HG03025 (cell line): Measurements from ENCODE around the gene NRXN3.

Source experiments
- ATAC-seq: cut with Tn5 transposase; IDR thresholded peaks from one replicate; pipeline ENCODE4 v1.9.1; 2021; ENCODE audit warnings: mild to moderate bottlenecking, moderate library complexity; ENCODE audit not compliant: unreplicated experiment, low FRiP score

NRXN3 gene

DNA sequence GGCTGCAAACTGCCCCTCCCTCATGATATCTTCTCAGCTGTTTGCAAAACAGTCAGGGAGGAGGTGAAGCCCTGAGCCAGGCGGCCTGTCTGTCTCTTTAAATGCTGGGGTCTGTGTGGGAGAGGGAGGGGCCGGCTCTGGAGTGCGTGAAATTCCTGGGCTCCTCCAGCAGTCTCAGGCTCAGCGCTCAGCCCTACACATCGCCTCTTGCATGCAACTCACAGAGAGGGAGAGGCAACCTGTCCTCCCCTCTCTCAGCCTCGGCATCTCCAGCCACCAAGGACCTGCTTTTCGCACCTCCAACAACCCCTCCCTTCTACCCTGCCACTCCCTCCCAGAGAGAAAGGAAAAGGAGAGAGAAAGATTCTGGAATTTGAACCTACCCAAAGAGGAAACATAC is at the start of gene NRXN3:
NRXN3 (plus strand) TSS at position 171 of the 400 bp plus-strand sequence. CDS start 72,721 bp downstream, outside the sequence.
- ATAC-seq, result no peak

DNA sequence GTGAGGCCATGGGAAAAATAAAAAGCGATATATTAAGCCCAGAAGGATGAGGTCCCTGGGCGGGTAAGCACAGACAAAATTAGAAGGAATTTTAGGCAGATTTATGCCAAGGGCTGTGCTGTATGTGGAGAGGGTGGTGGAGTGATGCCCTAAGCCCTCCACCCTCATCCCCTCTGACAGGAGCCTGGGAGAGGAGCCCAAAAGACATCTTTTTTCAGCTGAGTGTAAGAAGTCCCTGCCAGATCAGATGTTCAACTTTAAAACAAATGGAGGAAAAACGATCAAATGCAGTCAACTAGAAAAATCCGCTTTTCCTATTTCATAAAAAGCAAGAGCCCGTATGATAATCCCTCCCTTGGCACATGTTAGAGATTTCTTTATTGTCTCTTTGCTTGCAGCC is 47.7 kb upstream of the NRXN3 start:
- ATAC-seq, result no peak

DNA sequence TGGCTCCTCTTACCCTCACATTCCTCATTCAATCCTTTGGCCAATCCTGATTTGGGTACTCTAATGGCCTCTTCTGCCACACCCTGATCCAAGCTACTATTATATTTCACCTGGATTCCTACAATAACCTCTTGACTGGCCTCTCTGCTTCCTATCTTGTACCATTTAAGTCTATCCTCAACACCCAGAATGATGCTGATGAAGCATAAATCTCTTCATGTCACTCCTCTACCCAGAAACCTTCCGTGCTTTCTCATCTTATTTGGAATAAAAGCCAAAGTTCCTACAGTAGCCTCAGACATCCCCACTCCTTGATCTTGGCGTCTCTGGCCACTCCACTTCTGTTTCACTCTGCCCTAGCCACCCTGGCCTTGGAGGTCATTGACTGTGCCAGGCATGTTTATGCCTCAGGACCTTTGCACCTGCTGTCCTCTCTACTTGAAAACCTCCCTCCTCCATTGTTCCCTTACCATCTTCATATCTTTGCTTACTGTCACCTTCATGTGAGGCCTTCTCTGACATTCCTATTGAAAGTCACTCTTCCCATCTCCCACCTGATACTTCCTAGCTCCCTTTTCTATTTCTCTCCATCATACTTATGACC is 46.4 kb upstream of the NRXN3 start:
- no peak for ATAC-seq

DNA sequence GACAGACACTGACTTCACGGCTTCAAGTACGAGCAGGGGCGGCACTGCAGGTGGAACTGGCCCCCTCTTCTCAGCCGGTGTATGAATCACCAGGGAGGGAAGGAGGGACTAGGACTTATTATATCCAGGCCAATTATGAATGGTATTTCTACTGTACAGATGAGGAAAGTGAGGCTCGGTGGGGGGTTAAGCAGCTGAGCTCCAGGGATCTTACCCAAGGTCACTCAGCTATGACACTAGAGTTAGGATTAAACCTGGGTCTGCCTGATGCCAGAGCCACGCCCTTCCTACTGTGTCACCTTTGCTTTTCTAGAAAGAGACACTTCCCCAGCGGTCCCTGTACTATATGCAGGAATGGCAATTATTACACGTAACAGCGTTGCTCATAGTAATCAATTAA is 42.2 kb upstream of the NRXN3 start:
- ATAC-seq, result no peak

DNA sequence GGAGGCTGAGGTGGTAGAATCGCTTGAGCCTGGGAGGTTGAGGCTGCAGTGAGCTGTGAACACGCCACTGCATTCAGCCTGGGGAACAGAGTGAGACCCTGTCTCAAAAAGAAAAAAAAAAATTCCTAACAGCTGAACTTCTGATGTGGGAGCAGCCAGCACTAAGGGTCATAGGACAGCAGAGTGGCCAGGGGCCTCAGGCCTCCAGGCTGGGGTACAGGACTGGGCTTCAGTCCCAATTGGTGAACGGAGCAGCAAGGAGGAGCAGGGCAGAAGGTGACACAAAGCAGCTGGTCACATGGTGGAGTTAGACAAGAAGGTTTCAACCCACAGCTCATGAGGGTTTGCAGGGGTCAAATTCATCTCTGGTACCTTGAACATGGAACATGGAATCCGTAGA is 40.8 kb upstream of the NRXN3 start:
- ATAC-seq, result no peak

DNA sequence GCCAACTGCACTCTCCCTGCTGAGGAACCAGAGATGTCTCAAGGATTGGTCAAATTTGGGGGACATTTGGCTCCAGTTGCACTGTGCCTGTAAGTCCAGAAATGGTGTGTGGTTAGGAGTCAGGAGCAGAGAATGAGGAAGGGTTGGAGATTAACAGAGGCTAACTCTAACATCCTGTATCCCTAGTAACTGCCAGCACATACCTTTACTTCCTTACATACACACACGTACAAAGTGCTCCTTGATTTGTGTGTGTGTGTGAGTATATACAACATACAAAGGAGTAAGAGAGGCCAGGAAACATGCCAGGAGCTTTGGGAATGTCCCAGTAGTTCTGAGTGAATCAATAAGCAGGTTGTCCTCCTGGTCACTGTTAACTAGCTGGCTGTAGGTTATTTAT is 39.8 kb upstream of the NRXN3 start:
- ATAC-seq, result no peak

DNA sequence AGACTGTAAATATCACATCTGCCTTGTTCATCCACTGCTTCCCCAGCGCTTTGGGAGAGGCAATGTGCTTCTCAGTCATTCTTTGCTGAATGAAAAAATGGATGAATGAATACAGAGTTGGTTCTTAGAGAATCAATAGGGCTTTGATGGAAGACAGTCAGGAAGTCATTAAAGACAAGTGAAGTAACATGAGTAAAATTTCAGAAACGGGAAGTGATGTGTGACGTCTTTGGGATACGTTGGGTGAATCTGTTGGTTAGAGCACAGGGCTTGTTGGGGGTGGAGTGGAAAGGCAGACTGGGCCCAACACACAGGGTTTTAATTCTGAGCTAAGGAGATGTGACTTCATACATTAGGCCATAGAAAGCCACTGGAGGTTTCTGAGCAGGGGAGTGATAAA is 39.0 kb upstream of the NRXN3 start:
- ATAC-seq, result no peak

DNA sequence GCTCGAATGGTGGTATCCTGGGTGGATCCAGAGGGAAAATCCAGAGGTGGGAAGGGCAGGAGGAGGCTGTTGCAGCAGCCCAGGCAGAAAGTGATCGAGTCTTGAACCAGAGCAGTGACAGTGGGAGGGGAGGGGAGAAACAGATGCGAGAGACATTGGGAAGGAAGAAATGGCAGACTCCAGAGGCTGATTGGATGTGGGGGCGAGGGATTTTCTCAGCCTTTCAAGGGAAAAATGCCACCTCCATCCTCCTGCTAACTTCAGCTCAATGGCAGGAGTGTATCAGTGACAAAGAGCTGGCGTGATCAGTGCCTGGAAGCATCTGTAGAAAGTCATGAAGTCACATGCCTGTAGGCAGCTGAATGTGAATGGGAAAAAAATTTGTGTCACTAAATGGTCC is 38.6 kb upstream of the NRXN3 start:
- no peak for ATAC-seq

DNA sequence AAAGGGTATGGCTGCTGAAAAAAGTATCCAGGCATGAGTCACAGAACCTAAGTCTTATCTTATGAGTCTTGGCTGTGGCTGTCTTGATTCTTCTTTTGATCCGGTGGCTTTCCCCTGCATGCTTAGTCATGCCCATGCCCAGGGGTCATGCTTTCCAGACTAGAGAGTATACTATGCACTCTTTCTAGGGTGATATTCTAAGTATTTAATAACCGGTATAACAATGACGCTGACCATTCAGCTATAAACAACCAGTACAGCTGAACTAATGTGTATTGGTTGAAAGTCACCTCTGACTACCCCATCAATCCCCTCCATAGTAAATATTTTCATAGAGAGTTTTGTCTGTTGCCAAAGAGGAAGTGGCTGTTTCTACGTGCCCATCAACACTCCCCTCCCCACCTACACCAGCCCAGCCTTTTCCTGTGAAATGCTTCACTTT is 34.7 kb upstream of the NRXN3 start:
- ATAC-seq, result no peak

DNA sequence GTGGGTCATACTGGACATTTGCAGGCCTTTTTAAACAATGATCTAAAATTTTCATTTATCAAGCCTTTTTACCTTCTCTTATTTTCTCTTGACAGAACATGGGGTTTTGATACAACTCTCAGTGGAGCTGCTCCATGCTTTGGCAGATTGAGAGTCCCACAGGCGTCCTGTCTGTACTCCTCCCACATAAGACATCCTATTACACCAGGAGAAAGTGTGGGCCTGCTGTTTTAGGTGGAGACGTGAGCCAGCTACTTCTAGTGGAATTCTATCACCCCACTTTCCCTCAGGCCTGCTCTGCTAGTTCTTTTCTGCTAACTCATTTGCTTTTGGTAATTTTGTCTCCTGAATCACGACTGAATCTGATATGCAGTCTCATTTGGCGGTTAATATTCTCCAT is 33.5 kb upstream of the NRXN3 start:
- ATAC-seq, result no peak

DNA sequence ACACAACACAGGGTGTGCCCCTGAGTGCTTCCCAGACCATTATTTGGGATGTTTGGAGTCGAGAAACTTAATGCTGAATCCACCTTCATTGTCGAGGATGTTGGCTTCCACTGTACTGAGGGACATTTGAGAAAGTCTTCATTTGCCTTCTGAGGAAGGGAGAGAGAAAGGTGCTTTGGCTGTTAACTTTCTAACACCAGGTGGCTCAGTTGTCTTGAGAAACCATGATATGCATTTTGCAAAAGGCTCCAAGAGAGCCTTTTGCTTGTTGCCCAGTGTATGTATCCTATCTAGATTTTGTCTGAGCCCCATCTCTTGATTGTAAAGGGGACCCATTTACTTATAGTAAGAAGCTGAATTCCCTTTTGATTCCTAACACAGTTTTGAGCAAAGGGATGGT is 28.6 kb upstream of the NRXN3 start:
- ATAC-seq, result no peak

DNA sequence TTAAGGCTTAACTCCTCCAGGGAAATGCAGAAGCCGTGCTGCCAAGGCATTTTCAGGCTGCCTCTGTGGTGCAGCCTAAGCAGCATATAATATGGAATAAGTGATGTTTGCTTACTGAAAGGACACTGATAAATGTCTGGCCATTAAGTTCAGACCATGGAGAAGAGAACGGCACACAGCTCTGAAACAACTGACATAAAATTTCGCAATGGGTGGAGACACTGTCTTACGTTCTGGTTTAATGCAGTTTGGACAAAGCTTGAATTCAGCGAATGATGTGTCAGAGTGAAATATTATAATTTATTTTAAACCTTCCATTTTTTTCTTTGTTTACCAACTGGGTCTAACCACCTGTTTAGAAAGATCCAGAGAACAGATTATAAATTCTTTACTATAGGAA is 27.2 kb upstream of the NRXN3 start:
- ATAC-seq, result no peak

DNA sequence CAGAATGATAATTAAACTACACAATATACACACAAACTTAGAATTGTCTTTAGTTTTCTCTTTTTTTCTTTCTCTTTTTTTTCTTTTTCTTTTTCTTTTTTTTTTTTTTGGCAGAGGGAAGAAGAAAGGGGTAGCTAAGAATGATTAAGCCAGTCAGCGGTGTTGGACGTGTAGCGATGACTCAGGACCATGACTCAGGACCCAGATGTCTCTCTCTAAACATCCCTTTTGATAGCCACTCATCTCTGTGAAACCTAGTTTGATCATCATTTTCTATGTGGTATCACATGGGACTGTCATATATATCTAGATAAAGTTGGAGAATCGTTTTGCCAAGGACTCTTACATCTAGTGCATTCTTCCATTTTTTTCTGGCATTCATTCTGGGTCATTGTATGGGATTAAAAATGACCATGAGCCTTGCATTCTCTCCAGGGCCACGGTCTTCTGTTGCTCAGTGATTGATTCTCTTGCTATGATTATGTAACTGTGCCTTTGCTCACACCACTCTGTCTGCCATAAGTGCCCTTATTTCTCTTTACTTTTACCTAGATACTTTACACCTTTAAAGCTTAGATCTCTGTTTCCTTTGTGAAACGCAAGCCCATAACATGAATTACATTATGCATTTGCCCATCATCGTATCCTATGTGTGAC is 26.6 kb upstream of the NRXN3 start:
- no peak for ATAC-seq

DNA sequence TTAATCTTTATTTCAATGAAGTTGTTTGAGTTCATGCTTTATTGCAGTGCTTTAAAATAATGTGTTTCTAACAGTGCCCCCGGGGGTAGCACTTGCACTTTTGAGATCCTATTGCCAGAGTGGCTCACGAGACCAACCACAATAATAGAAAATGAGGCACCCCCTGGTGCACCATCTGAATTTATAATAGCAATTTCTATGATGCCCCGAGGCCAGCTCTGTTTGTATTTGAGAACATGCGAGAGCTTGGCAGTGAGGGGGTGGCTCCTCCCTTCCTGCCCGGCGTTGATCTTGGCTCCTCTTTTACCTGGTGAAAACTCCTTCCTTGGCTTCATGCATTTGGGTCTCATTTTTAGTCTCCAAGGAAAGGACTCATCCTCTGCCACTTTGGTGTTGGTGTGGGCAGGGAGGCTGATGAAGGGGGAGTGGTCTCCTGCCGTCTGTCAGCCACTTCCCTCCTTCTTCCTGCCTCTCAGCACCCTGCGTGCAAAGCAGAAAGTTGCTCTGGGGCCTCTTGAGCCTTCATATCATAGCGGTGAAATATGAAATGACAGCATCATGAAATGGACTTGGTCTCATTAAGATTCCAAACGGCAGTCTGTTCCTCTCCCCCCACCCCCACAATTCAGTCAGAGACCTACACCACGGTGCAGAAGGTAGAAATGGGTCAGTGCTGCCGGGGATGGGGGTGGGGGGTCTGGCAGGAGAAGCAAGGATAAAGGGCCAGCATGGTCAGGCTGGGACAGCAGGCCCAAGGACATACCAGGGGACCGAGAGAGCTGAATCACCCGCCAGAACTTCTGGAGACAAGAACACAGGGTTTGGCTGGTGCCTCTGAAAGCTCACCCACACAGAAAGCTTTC is 17.7 kb upstream of the NRXN3 start:
- no peak for ATAC-seq

DNA sequence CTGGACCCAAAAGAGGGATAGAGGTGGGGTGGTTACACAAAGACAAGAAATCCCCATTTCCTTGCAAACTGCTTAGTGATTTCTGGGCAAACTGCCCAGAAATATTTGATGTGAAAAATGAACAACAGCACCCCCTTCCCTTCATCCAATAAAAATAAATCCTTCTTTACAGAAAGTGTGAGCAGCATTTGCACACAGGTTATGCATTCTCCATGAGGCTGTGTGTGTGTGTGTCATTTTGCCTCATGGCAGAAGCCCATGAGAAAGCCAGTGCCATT is 17.2 kb upstream of the NRXN3 start:
- no peak for ATAC-seq

DNA sequence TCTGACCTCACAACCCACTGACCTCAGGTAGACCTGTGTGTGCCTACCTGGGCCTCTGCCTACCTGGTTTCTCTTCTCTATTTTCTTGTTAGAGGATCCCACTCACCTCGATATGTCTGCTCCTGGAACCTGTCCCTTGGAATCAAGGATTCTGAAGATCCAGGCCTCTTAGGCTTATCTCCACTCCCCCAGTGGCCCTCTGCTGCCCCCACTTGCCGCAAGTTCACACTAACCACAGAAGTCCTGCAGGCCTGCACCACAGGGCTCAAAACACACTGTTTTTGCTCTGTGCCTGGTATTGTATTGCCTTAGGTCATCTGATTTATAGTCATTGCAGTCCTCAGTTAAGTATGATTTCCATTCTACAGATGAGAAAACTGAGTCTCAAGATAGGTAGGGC is 15.3 kb upstream of the NRXN3 start:
- no peak for ATAC-seq

DNA sequence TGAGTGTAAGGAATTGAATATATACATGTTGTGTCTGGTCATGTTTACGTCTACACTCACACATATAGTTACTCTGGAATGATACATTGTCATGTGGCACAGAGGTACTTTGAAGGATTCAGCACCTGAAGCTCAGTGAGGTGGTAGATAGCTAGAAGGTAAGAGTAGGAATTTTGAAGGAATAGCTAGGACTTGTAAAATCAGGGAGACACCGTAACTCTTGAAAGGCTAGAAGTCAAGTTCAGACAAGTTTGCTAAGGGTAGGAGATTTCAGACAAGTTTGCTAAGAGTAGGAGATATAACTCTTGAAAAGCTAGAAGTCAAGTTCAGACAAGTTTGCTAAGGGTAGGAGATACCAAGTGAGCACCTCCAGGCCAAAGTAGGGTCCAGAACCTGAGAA is 14.0 kb upstream of the NRXN3 start:
- no peak for ATAC-seq

DNA sequence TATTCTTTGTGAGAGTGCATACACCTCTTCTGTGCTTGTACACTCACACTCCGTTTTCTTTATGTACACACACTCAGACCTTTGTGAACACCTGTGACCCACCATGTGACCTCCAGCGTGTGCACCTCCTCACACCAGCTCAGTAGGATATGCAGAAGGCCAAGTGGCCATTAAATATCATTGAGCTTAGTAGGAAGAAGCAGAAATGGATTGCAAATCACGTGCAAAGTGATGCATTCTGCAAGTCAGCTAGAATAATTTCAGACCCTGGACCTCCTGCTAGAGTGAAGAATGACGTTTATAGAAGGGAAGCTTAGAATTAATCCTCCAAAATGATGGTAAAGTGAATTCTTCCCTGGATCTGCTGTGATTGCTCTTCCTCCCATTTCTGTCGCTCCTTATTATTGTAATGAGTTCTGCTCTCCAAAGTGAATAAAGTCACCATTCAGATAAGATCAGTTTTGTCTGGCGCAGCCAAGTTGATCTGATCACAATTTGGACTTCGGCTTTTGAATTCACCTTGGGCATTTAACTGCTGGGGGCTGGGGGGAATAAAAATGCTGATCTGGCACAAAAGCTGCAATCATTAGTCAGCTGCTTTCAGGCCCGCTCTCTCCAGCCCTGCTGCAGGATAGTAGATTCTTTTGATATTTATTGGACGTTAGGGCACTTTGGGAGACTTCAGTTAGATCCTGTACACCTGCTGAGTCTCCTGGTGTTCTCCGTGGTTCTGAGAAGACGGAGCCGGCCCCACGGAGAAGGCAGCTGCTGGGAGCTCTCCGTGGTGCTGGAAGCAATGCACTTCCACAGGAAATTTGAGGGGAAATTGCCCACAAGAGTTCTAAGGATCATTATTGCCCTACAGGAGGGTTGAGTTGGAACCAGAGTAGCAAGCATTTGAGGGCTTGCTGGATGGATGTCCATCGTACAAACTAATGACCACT is 12.4 kb upstream of the NRXN3 start:
- no peak for ATAC-seq

DNA sequence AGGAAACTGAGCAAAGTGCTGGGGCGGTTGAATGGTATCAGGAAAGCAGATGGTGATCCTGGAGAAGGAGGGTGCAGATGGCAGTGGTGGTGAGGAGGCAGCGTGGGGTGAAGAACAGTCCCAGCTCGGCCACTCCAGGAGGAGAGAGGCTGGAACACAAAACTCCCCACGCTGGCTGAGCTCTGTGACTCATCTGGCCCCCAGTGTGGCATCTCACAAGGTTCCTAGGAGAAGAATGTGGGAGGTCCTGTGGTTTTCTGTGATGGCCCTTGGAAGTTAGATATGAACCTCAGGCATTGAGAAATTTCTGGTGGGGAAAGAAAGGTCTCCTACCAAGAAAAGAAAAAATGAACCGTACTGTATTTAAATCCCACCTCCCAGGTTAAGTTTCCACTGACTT is 8.0 kb upstream of the NRXN3 start:
- ATAC-seq, result no peak

DNA sequence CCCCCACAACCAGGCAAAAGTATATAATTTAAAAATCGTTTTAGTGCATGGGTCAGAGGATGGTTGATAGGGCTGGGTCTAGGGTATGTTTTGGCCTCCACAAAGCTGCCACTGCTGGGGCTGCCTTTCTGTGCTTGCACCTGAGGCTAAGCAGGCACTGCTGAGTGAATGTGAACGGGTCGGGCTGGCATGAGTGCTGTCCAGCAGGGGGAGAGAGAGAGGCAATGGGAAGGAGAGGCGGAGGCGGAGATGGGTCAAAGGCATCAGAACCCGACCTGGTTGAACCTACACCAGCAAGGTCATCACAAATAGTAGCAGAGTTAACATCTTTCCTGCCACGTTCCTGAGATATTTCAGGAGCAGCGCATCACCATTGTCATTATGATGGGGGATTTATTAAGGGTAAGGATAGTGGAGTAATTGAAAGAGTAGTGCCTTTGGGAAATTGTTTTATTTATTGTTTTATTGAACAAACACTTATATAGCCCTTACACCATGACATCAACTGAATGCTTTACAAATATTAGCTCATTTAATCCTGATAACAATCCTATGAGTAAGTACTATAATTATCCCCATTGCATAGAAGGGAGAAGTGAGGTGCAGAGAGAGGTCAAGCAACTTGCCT is 5.8 kb upstream of the NRXN3 start:
- peak; percentile 61 for ATAC-seq
